ENCODE data around the gene RBBP6.

The RBBP6 gene

DNA sequence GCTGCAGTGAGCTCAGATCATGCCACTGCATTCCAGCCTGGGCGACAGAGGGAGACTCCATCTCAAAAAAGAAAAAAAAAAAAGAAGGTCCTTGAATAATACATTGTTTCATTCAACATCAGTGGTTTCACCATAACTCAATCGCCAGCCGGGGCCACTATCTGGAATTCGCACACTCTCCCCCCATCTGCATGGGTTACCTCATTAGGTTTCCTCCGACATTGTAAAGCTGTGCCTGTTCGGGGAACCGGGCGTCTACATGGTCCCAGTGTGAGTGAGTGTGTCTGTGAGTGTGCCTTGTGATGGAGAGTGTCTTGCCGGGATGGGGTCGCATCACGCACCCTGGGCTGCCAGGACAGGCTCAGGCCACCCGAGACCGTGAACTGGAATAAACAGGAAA is 16.6 kb upstream of the RBBP6 start:
- DNase-seq (ENCODE audit: low read depth in 2 of 3, low spot score in 1 of 3), result no peak

DNA sequence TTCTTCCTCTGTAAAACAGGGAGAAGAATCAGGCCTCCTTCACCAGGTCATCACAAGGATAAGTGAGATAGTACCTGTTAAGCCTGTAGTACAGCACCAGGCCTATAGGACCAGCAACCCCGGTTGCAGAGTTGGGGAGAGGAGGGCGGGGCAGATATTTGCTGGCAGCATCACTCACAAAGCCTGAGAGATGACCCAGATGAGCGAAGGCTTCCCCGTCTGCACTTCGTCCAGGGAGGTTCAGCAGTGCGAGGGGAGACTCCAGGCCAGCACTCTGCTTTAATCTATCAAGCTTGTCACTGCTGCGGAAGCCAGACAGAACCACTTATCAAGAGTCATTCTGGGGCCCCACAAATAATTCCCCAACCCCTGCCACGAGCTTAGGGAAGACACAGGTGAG is 15.8 kb upstream of the RBBP6 start:
- DNase-seq (ENCODE audit: low read depth in 2 of 3, low spot score in 1 of 3), result no peak

GRCh38 chr16:24524855-24525677 is 14.3 kb upstream of the RBBP6 start:
- DNase-seq (ENCODE audit: low read depth in 2 of 3, low spot score in 1 of 3), result no peak

GRCh38 chr16:24525970-24526559 is 13.3 kb upstream of the RBBP6 start:
- DNase-seq (ENCODE audit: low read depth in 2 of 3, low spot score in 1 of 3), result no peak

DNA sequence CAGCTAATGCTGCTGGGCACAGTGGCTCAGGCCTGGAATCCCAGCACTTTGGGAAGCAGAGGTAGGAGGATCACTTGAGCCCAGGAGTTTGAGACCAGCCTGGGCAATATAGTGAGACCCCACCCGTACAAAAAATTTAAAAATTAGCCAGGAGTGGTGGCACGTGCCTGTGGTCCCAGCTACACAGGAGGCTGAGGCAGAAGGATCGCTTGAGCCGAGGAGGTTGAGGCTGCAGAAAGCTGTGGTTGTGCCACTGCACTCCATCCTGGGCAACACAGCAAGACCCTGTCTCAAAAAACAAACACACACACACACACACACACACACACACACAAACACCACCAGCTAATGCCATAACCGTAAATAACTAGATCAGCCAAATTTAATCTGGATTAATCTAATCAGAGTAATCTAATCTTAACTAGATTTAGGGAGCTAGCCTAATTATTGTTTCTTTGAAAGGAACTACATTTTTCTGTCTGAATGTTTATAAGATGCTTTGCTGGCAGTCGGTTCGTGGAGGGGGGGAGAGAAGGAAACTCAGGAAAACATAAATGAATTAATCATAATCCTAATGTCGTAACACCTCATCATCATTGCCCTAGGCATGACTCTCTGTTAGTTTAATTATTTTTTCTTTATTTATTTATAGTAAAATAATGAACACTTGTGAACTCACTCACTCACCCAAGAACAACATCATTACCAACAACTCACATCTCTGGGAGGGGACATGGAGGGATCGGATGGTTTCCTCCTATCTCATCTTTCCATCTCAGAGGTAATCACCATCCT is 12.5 kb upstream of the RBBP6 start:
- DNase-seq (ENCODE audit: low read depth in 2 of 3, low spot score in 1 of 3), result no peak

- no peak for DNase-seq (ENCODE audit: low read depth in 2 of 3, low spot score in 1 of 3)
Measured at GRCh38 chr16:24531166-24531565, 8.2 kb upstream of the RBBP6 start.

DNA sequence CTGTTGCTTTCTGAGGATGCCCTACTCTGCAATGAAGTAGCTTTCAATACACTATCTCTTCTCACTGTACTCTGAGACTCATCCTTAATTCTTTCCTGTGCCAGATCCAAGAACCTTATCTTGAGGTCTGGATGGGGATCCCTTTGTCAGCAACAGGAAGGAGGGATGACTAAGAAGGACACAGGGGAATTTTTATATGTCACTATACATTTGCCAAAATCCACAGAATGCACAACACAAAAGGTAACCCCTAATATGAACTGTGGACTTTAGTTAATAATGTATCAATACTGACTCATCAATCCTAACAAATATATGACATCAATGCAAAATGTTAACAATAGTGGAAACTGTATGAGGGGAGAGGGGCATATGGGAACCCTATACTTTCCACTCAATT is 4.7 kb upstream of the RBBP6 start:
- DNase-seq (ENCODE audit: low read depth in 2 of 3, low spot score in 1 of 3), result no peak

GRCh38 chr16:24535827-24536226 is 3.5 kb upstream of the RBBP6 start:
- DNase-seq (ENCODE audit: low read depth in 2 of 3, low spot score in 1 of 3), result no peak

DNA sequence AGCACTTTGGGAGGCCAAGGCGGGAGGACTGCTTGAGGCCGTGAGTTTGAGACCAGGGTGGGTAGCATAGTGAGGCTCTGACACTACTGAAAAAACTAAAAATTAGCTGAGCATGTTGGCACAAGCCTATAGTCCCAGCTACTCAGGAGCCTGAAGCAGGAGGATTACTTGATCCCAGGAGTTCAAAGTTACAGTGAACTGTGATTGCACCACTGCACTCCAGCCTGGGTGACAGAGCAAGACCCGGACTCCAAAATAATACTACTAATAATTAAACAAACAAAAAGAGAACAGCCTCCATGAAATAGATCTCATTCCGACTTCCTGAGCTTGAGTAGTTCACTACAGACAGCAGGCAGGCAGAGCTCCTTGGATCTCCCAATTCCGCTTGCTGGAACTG is 2.7 kb upstream of the RBBP6 start:
- no peak for DNase-seq (ENCODE audit: low read depth in 2 of 3, low spot score in 1 of 3)

DNA sequence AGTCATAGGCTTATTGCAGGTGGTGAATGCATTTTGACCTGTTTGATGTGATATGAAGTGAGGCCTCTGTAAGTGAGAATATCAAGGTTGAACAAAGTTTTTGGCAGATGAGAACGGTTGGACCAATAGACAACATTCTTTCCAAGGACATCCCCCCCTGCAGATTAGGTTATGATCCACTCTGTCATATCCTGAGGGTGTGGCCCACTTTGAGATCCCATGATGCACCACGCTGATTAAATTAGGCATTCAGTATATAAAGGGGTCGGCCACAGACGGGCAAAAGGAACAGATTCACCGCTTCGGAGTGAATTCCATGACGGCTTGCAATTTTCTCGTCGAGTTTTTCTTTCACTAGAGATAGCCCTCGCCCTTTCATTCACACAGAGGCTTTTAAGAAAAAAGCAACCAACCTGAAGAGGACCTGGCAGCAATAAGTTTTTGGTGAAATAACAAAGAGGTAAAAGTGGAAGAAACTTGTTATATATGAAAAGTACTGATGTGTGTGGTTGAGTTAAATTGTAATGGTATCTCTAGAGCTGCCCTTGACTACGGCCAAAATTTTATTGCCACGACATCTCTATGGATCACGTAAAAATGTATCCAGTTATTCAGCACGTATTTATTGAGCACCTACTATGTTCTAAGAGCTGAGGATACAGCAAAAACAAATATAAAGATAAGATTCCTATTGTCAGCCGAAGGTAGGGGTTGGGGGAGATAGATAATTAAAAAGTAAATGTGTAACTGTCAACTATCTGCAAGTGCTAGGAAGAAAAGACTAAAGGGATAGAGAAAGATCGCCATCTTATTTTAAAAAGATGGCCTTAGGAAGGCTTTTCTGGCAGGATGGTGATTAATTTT is 1.7 kb upstream of the RBBP6 start:
- DNase-seq (ENCODE audit: low read depth in 2 of 3, low spot score in 1 of 3), result no peak

GRCh38 chr16:24538756-24539294 is 541 bp upstream of the RBBP6 start:
- DNase-seq (ENCODE audit: low read depth in 2 of 3, low spot score in 1 of 3), result no peak

DNA sequence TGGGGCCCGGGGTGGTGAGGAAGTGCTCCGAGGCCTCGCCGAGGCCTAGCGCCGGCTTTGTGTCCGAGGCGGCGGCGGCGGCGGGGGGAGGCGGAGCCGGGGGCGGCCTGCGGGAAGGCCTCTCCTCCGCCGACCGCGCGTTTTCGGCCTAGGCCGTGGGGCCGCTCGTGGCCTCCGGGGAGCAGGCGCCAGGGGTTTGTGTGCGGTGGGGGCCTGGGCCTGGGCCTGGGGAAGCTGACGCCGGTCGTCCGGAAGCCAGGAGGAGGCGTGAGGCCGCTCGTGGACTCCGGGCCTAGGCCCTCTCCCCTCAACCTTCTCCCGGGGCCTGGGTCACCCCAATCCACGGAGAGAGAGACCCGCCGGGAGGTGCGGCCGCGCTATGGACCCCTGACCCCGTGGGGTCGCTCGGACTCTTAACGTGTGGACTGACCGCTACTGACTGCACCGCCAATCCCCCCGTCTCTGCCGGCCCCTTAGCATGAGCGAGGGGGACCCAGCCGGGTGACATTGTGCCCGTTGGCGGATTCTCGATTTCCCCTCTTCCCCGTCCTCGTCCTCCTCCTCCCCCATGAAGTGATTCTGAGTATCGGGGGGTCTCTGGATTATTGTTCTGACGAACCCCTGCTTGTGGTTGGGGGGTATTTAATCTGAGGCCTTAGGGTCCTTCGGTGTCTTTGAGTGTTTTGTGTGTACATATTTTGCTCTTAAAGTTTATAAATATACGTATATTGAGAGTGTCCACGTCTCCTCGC is 660 bp downstream of the RBBP6 start:
- DNase-seq (ENCODE audit: low read depth in 2 of 3, low spot score in 1 of 3), result peak in 2 of 3 donors; percentile 24 to 53

- no peak for DNase-seq (ENCODE audit: low read depth in 2 of 3, low spot score in 1 of 3)
Measured at GRCh38 chr16:24540602-24541210, 1.3 kb downstream of the RBBP6 start.

- DNase-seq (ENCODE audit: low read depth in 2 of 3, low spot score in 1 of 3), result no peak
Measured at GRCh38 chr16:24541233-24541933, 2.0 kb downstream of the RBBP6 start.

GRCh38 chr16:24543949-24544348 is 4.6 kb downstream of the RBBP6 start:
- DNase-seq (ENCODE audit: low read depth in 2 of 3, low spot score in 1 of 3), result no peak

DNA sequence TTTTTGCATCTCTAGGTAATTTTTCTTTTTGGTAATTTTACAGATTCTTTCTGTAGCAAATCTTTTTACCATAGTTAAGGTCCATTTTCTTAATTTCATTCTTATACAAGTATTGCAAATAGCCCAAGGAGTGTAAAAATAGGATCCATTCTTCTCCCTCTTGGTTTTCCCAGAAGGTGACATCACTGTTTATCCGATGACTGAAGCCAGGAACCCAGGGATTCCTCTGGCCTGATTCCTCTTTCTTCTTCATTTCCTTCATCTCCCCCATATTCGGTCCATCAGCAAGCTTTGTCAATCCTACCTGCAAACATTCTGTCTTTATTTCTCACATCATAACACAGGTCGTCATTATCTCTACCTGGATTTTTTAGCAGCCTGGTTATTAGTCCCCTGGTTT is 5.3 kb downstream of the RBBP6 start:
- DNase-seq (ENCODE audit: low read depth in 2 of 3, low spot score in 1 of 3), result no peak

- no peak for DNase-seq (ENCODE audit: low read depth in 2 of 3, low spot score in 1 of 3)
Measured at GRCh38 chr16:24550295-24550694, 10.9 kb downstream of the RBBP6 start.

- no peak for DNase-seq (ENCODE audit: low read depth in 2 of 3, low spot score in 1 of 3)
Measured at GRCh38 chr16:24552705-24553246, 13.4 kb downstream of the RBBP6 start.

- DNase-seq (ENCODE audit: low read depth in 2 of 3, low spot score in 1 of 3), result no peak
Measured at GRCh38 chr16:24553983-24554382, 14.6 kb downstream of the RBBP6 start.
